Retinal pigment epithelial cell (primary cell): ENCODE data around the gene DNAJB6.

Experiments
- DNase-seq: peaks from one replicate; pipeline ENCODE4 v3.0.0-alpha.2; 2010; ENCODE audit warnings: low read depth
- H3K4me3 ChIP-seq: 2 replicates; pipeline ENCODE4 v1.5.1; 2011; ENCODE audit warnings: mild to moderate bottlenecking, low read length, control low read depth, moderate library complexity
- CTCF ChIP-seq: conservative IDR thresholded peaks from 2 replicates; pipeline ENCODE4 v1.5.1; 2011; ENCODE audit warnings: low read depth, low read length, control low read depth, inconsistent platforms

DNAJB6 gene

GRCh38 chr7:157462840-157463239 lies 126.0 kb downstream of the DNAJB6 start:
- DNase-seq = no peak
- no peak for TF ChIP-seq CTCF
- no peak overlapping the region for H3K4me3 ChIP-seq

GRCh38 chr7:157463245-157463644 lies 126.4 kb downstream of the DNAJB6 start:
- H3K4me3 ChIP-seq = no peak overlapping the region
- no peak for TF ChIP-seq CTCF
- no peak for DNase-seq

GRCh38 chr7:157464111-157464970 lies 127.5 kb downstream of the DNAJB6 start:
- no peak overlapping the region for H3K4me3 ChIP-seq
- no peak for TF ChIP-seq CTCF
- DNase-seq = no peak

- TF ChIP-seq CTCF = no peak
- no peak overlapping the region for H3K4me3 ChIP-seq
- no peak for DNase-seq
These were observed 128.4 kb downstream of the DNAJB6 start for GRCh38 chr7:157464971-157465886.

- TF ChIP-seq CTCF = no peak
- DNase-seq = no peak
- no peak overlapping the region for H3K4me3 ChIP-seq
These were observed 129.4 kb downstream of the DNAJB6 start for GRCh38 chr7:157465891-157466866.

GRCh38 chr7:157466867-157467261 lies 130.1 kb downstream of the DNAJB6 start:
- no peak for DNase-seq
- no peak for TF ChIP-seq CTCF
- H3K4me3 ChIP-seq = no peak overlapping the region
